SU-DHL-6 (cell line): ENCODE measurements around the gene KAZALD1.

Source experiments
- CTCF ChIP-seq: fragments of 200-600 bp; sonication (generic); IDR thresholded peaks from one replicate; pipeline ENCODE4 v1.5.1; 2017; ENCODE audit warnings: antibody characterized with exemption, mild to moderate bottlenecking, low read length, moderate library complexity; ENCODE audit not compliant: insufficient read depth, poor library complexity, severe bottlenecking
- EZH2phosphoT487 ChIP-seq: fragments of 200-600 bp; sonication (generic), shearing (Covaris generic); conservative IDR thresholded peaks from 2 replicates; pipeline ENCODE4 v1.6.1; 2018; ENCODE audit warnings: mild to moderate bottlenecking, antibody characterized with exemption, low read length, moderate library complexity, mixed read lengths

DNA sequence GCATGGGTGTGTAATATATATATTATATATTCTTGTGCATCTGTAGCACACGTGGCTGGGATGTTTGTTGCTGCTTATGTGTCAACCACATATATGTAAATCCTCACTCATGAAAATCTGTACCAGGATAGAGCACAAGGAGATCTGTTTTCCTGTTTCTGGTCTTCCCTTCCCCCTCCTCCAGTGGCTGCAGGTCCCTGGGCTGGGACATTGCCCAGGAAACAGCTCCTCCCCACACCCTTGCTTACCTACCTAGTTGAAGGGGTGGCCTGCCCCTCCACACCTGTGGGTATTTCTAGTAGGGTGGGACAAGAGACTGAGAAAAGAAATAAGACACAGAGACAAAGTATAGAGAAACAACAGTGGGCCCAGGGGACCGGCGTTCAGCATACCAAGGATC lies 28.5 kb upstream of the KAZALD1 start:
- TF ChIP-seq CTCF (no peak), EZH2phosphoT487 (no peak)
